NK-92 (cell line): Measurements from ENCODE around the gene SEL1L3.

Experiments
- DNase-seq: peaks from one replicate; lab custom pipeline; 2025; ENCODE audit not compliant: unreplicated experiment; lab: John Stamatoyannopoulos, UW

Gene SEL1L3

GRCh38 chr4:25821267-25821666 is 41.5 kb downstream of the SEL1L3 start:
- DNase-seq: no peak

GRCh38 chr4:25818876-25819275 is 43.9 kb downstream of the SEL1L3 start:
- DNase-seq: no peak

GRCh38 chr4:25818371-25818871 is 44.4 kb downstream of the SEL1L3 start:
- no peak for DNase-seq

- no peak for DNase-seq
Observed at GRCh38 chr4:25817059-25817681, 45.6 kb downstream of the SEL1L3 start.

DNA sequence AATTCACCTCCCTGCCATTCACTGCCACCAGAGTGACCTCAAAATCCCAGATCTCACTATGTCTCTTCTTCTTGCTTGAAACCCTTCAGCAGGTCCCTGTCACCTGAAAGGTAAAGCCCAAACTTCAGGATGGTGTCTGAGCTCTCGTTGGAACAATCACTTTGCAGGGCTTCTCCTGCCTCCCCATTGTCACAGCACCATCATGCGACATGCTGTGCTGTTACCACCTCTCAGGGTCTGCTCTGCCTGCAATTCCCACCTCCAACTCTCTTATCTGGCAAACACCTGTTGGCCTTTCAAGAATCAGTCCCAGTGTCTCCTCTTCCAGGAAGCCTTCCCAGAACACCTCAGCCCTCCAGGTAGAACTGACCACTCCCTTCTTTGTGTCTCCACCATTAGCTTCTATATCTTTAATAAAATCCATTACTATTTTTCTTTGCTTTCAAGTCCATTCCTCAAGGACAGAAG is 46.2 kb downstream of the SEL1L3 start:
- DNase-seq: no peak

DNA sequence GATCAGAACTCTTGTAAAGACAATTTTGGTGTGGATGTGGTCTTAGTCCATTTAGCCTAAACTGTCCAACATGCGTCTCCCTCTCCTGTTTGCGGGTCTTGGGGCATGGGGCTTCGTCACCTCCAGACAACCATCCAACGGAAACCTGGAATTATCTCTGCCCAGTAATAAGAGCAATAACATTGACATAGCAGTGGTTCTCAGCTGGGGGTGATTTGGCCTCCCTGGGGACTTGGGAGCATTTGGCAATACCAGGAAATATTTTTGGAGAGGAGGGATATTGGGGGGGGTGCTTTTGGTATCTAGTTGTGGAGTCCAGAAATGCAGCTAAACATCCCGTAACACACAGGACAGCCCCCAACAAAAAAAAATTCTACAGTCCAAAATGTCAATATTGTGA is 47.2 kb downstream of the SEL1L3 start:
- no peak for DNase-seq

DNA sequence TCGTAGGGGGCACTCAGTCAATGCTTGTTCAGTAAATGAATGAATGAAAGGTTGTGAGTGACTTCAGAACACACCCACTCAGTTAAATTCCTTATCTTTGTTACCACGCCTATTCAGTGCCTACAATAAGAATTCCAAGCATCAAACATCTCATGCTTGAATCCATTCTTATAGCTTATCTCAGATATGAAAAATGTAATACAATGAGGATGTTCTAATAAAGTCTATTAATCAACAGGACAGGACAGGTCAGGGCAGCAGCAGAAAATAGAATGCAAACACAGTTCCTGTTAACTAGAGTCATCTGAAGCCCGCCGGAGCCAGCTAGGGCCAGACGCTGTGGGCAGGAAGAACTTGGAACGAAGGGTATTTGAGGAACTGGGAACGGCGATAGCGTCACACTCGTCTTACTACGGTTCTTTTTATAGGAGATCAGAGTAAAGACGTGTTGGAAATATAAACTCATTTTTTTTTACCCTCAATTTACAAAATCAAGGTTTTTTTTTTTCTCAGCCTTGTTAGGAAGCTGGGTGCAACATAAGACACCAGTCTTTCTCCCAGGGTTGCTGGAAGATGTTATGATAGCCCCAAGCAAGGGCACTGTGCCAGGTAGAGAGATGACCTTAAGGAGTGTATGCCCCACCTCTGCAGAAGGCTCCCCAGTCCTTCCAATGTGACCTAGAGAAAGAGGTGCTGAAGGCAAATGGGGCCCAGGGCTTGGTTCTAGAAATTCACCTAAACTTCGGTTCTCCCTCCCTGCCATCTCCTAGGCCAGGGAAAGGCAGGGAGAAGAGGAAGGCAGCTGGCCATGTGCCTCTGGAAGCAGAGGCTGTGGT is 48.3 kb downstream of the SEL1L3 start:
- no peak for DNase-seq

- no peak for DNase-seq
Observed at GRCh38 chr4:25813448-25814106, 49.2 kb downstream of the SEL1L3 start.

GRCh38 chr4:25811841-25812240 is 50.9 kb downstream of the SEL1L3 start:
- no peak for DNase-seq

- no peak for DNase-seq
Observed at GRCh38 chr4:25811374-25811690, 51.5 kb downstream of the SEL1L3 start.

- no peak for DNase-seq
Observed at GRCh38 chr4:25810461-25811373, 52.1 kb downstream of the SEL1L3 start.

GRCh38 chr4:25809996-25810395 is 52.8 kb downstream of the SEL1L3 start:
- DNase-seq: no peak

- DNase-seq: no peak
Observed at GRCh38 chr4:25807102-25807728, 55.6 kb downstream of the SEL1L3 start.

- no peak for DNase-seq
Observed at GRCh38 chr4:25805255-25805860, 57.4 kb downstream of the SEL1L3 start.

- DNase-seq: no peak
Observed at GRCh38 chr4:25803720-25804225, 59.0 kb downstream of the SEL1L3 start.

DNA sequence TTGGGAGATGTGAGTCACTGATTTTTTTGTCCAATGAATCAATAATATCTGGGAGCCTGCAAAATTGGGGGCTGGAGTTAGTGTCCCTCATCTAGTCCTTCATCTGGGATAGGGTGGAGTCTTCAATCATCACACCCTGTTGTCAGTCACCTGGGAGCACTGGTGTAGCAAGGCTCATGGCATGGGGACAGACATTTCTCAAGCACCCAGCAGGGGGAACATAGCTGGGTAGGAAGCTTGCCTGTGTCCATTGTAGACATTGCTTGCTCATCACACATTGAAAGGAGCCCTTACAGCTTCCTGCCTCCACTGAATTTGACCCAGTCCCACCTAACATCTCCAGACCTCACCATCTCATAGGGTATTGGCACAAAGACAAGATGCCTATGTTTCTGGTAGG is 61.2 kb downstream of the SEL1L3 start:
- no peak for DNase-seq

DNA sequence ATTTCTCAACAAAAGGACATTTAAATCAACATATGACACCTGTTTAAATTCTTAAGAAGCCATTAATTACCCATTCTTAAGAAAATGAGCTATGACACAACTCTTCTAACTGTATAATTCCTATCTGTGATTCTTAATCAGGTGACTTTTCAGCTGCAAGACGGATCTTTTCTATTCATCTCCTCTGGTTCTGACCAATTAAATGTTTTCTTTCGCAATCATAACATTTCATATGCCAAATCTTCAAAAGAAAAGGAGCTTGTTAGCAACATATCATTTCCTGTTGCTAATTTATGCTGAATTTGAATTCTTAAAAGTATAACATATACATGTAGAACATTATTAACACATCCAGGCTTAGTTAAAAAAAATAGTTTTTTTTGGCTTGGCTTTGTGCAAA is 62.5 kb downstream of the SEL1L3 start:
- DNase-seq: no peak

DNA sequence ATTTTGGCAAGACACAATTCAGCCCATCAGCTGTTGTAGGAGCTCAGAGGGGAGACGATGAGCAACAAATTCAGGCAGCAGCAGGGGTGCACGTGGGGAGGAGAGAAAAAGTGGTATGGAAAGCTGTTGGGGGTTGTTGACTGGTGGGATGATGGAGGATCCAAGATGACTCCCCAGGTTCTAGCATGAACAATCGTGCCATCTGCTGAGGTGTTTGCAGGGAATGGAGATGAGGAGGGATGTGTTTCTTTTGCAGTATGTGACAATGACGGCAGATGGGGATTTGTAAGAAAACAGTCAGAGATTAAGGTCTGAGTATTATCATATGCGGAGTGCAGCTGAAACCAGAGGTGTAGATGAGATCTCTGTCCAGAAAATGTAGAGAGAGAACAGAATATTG is 63.3 kb downstream of the SEL1L3 start:
- no peak for DNase-seq

GRCh38 chr4:25797136-25797535 is 65.7 kb downstream of the SEL1L3 start:
- DNase-seq: no peak
